GM12878 (cell line): ENCODE data around the gene FARS2. TPM values are rescaled to one million over a fixed set of nuclear protein-coding genes. Genes with fewer than 3 reads are reported as not detected.
A peak's percentile ranks its signal among the peaks of the same experiment; 100 is the strongest.

ENCODE experiments used
- ATAC-seq: fragments of 200-7000 bp; cut with Tn5 transposase; 3 replicates; pipeline ENCODE4 v1.9.1; 2020; ENCODE audit warnings: mild to moderate bottlenecking, moderate library complexity
- BruUV-seq: library from RNA; stranded (reverse); fragments of 400-500 nt; replicated peaks from 2 replicates; lab custom pipeline; 2021; lab: Mats Ljungman, UMichigan
- CTCF ChIA-PET: fragments of 300-600 bp; sonication (Branson Sonifier 250); formaldehyde crosslinking; extraction: SDS; loops from one replicate; lab custom pipeline; 2021; ENCODE audit warnings: inconsistent platforms; lab: Yijun Ruan, JAX
- POLR2A ChIA-PET: fragments of 350-600 bp; formaldehyde crosslinking; extraction: SDS; loops from one replicate; lab custom pipeline; 2021; ENCODE audit warnings: inconsistent platforms; lab: Charles Lee
- RAD21 ChIA-PET: fragments of 300-600 bp; sonication (Branson Sonifier 250); formaldehyde crosslinking; loops from one replicate; lab custom pipeline; 2023; ENCODE audit warnings: antibody characterized with exemption; ENCODE audit not compliant: unreplicated experiment; lab: Charles Lee
- SMC1A ChIA-PET: fragments of 300-600 bp; sonication (Branson Sonifier 250); formaldehyde crosslinking; loops from one replicate; lab custom pipeline; 2023; ENCODE audit not compliant: unreplicated experiment, uncharacterized antibody; lab: Charles Lee
- DNase-seq: peaks from one replicate; pipeline ENCODE4 v3.0.0-alpha.2; 2011; ENCODE audit warnings: low read depth, low spot score
- FAIRE-seq: peaks from 3 replicates; lab custom pipeline; 2011; peaks lifted over from hg19 to GRCh38; lab: Jason Lieb, UNC
- H2AFZ ChIP-seq: 2 replicates; pipeline ENCODE4 v1.6.0; 2011; ENCODE audit warnings: low read depth, low read length, control low read depth; ENCODE audit not compliant: control insufficient read depth
- H3K27ac ChIP-seq: 2 replicates; pipeline ENCODE4 v1.5.1; 2011; ENCODE audit warnings: control low read depth; ENCODE audit not compliant: control insufficient read depth, insufficient read depth
- H3K27me3 ChIP-seq, 2 experiments: replicated peaks in 1 of 2; 2 replicates each; pipeline versions ENCODE4 v1.6.0 to v1.6.1; 2011; ENCODE audit warnings: low read length in 1 of 2; ENCODE audit not compliant: control insufficient read depth in 2 of 2, insufficient read depth in 2 of 2
- H3K36me3 ChIP-seq, 2 experiments: 2 replicates each; pipeline ENCODE4 v1.5.1; 2011; ENCODE audit warnings: low read length in 1 of 2; ENCODE audit not compliant: control insufficient read depth in 2 of 2, insufficient read depth in 2 of 2
- H3K4me1 ChIP-seq: 2 replicates; pipeline ENCODE4 v1.6.1; 2011; ENCODE audit warnings: mild to moderate bottlenecking, low read length, moderate library complexity, mixed read lengths; ENCODE audit not compliant: control insufficient read depth, insufficient read depth
- H3K4me2 ChIP-seq: 2 replicates; pipeline ENCODE4 v1.6.0; 2011; ENCODE audit warnings: control low read depth; ENCODE audit not compliant: control insufficient read depth, insufficient read depth
- H3K4me3 ChIP-seq: fragments of 200-600 bp; sonication (generic); 2 replicates; pipeline ENCODE4 v1.5.1; 2016
- H3K79me2 ChIP-seq: 2 replicates; pipeline ENCODE4 v1.6.0; 2011; ENCODE audit warnings: low read length; ENCODE audit not compliant: control insufficient read depth, insufficient read depth
- H3K9ac ChIP-seq: 2 replicates; pipeline ENCODE4 v1.8.0; 2011; ENCODE audit warnings: low read length, control low read depth, mixed read lengths; ENCODE audit not compliant: control insufficient read depth, insufficient read depth
- H3K9me3 ChIP-seq: replicated peaks from 3 replicates; pipeline ENCODE4 v1.5.1; 2011; ENCODE audit warnings: mild to moderate bottlenecking, low read length; ENCODE audit not compliant: control insufficient read depth, insufficient read depth
- H4K20me1 ChIP-seq: 2 replicates; pipeline ENCODE4 v1.6.0; 2011; ENCODE audit not compliant: control insufficient read depth, insufficient read depth
- EED ChIP-seq: sonication (generic); IDR thresholded peaks from 2 replicates; pipeline ENCODE4 v1.6.1; 2016; ENCODE audit warnings: antibody characterized with exemption, low read depth
- SMARCA5 ChIP-seq: fragments of 450-650 bp; IDR thresholded peaks from 2 replicates; pipeline ENCODE4 v1.6.1; 2017; ENCODE audit warnings: mild to moderate bottlenecking
- SMC3 ChIP-seq: IDR thresholded peaks from 2 replicates; pipeline ENCODE4 v1.6.1; 2011; ENCODE audit warnings: low read length, improper control_type of control experiment, borderline replicate concordance
- ZBTB33 ChIP-seq: fragments of 450-650 bp; IDR thresholded peaks from 2 replicates; pipeline ENCODE4 v1.6.1; 2017; ENCODE audit warnings: mild to moderate bottlenecking
- ZNF384 ChIP-seq: IDR thresholded peaks from 2 replicates; pipeline ENCODE4 v1.6.1; 2012; ENCODE audit warnings: low read depth, mild to moderate bottlenecking, low read length, improper control_type of control experiment, borderline replicate concordance
- WGBS: methylation state at CpG from one replicate; pipeline ENCODE4 v1.1.6; 2016; ENCODE audit warnings: low lambda C conversion rate; ENCODE audit not compliant: insufficient replicate concordance, insufficient coverage; ENCODE audit errors: missing lambda C conversion rate; 5-methylcytosine and 5-hydroxymethylcytosine counted together
- in situ Hi-C: fragments of 300-500 bp; cut with MboI; formaldehyde crosslinking; loops from 9 replicates; pipeline ENCODE4 v1.14.3; 2018; ENCODE audit warnings: mixed read lengths
- intact Hi-C: fragments of 100-400 bp; cut with micrococcal nuclease; formaldehyde crosslinking; loops from one replicate; pipeline ENCODE4 v1.14.2; 2022; ENCODE audit not compliant: unreplicated experiment
- polyA plus RNA-seq, 11 experiments: library from polyadenylated mRNA; depleted of rRNA in 4 of 11; unstranded in 6 of 11; stranded (reverse) in 5 of 11; fragments of >200 nt; fragmentation: Nextera tagmentation in 4 of 11; fragmentation: Illumina TruSeq in 1 of 11; extraction: Ambion mirVana in 4 of 11; extraction: Trizol in 1 of 11; gene quantifications; 1 replicate in 1 of 11; 2 replicates in 10 of 11; pipeline versions ENCODE4 v1.2.1 to v1.2.3, GENCODE V29; 2011 to 2016; ENCODE audit warnings: inconsistent platforms in 2 of 11, missing spikeins in 2 of 11, low read depth in 1 of 11
- total RNA-seq, 4 experiments: library from RNA; depleted of rRNA in 3 of 4; stranded (reverse); fragments of >200 nt in 3 of 4; fragmentation: Illumina TruSeq in 1 of 4; extraction: Trizol in 1 of 4; gene quantifications; 2 replicates each; pipeline versions ENCODE4 v1.2.1 to v1.2.3, GENCODE V29; 2013 to 2021

FARS2 gene
- total and polyA plus RNA-seq, 10 of the 15 experiments (the other 5 are each of a cell fraction or from before 2014, with no cell fraction given): 16.8 to 46.7 (median 25.6) TPM

GRCh38 chr6:5471044-5471443 is 209.7 kb downstream of the FARS2 start (continued):
- no peak for TF ChIP-seq EED
- TF ChIP-seq SMC3: peak; percentile 88

- RAD21 ChIA-PET: interaction anchor here (0.6 to 3.3 kb wide), 36 partner anchors 9 to 1083 kb away, joined by 3 to 28 read pairs (median 4); no protein-coding TSS in a partner anchor
- Histone ChIP-seq H3K4me2 (no peak overlapping the region), H3K79me2 (no peaks in the 10 kb centered on the region), H3K27ac (no peak overlapping the region), H3K9ac (no peak overlapping the region), H3K9me3 (no peaks in the 10 kb centered on the region), H3K27me3 (no peaks in the 10 kb centered on the region), H3K36me3 (peaks cover 0 to 2% of the 10 kb centered on the region in 2 experiments; a peak in 1 of 4 replicates), H3K4me1 (0 out of 2 replicates have a peak, but pooled peaks cover 3% of the 10 kb centered on the region), H3K4me3 (no peak overlapping the region), H4K20me1 (no peaks in the 10 kb centered on the region), H2AFZ (no peak overlapping the region)
- DNase-seq (no peak), ATAC-seq (no peak), FAIRE-seq (no peak)
- no TSS peak for BruUV-seq
- TF ChIP-seq ZNF384: no peak
- TF ChIP-seq ZBTB33: 0 out of 2 replicates have a peak, but pooled peaks have one; percentile 26
- no peak for TF ChIP-seq SMARCA5
- 94% methylated on average over 12 of the region's 12 CpGs for WGBS
- in situ Hi-C loops (loop anchor here (10.0 kb wide), 1 partner anchor 1073 kb away; no protein-coding TSS in a partner anchor), intact Hi-C loops (loop anchor here (2.0 to 10.0 kb wide), 4 partner anchors 35 to 1075 kb away; partner anchors contain the start of gene NRN1)
- SMC1A ChIA-PET: interaction anchor here (0.6 to 3.0 kb wide), 37 partner anchors 9 to 1079 kb away, joined by 3 to 31 read pairs (median 4); no protein-coding TSS in a partner anchor
- CTCF ChIA-PET: interaction anchor here (0.5 to 3.2 kb wide), 70 partner anchors 10 to 1081 kb away, joined by 3 to 43 read pairs (median 4); partner anchors contain the start of gene NRN1
- POLR2A ChIA-PET: interaction anchor here (1.7 kb wide), 1 partner anchor 1075 kb away, joined by 3 read pairs; no protein-coding TSS in a partner anchor
These were observed 210.5 kb downstream of the FARS2 start for GRCh38 chr6:5471637-5472398.
